ENCODE measurements around the gene ZSCAN18.

ZSCAN18 gene

GRCh38 chr19:58085348-58085875, 12.6 kb downstream of the ZSCAN18 start:
- FAIRE-seq = no peak

- FAIRE-seq = no peak
These were observed 13.3 kb downstream of the ZSCAN18 start for GRCh38 chr19:58084596-58085347.

DNA sequence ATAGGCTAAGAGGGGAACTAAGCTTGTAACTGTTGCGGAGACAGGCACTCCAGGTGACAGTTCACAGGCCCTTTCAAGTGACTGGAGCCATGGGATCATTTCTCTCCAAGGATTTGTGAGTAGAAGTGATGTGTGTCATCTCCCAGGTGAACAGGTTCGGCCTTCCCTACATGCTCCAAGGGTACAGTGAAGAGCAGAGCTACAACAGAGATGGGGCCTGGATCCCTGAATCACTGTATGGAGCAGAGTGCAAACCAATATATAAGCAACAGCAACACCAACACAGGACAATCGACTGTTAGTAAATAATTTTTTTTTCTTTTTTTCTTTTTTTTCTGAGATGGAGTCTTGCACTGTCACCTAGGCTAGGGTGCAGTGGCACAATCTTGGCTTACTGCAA, 15.0 kb downstream of the ZSCAN18 start:
- FAIRE-seq = no peak

GRCh38 chr19:58079792-58080191, 18.2 kb downstream of the ZSCAN18 start:
- FAIRE-seq = no peak

- no peak for FAIRE-seq
These were observed 30.7 kb downstream of the ZSCAN18 start for GRCh38 chr19:58067240-58067912.

DNA sequence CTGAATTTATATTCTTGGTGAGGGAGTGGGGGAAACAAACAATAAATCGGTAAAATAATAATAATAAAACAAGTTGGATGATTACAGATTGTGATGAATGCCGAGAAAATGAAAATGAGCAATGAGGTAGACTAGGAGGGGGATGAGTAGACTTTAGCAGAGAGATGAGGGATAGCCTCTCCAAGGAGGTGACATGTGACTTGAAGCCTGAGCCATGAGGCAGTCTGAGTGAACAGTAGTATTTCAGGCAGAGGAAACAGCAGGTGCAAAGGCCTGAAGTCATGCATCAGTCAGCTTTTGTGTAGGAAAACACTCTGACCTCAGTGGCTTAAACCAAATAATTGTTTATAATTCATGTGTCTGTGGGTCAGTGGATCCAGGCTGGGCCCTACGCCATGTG, 34.3 kb downstream of the ZSCAN18 start:
- no peak for FAIRE-seq

- FAIRE-seq = no peak
These were observed 37.8 kb downstream of the ZSCAN18 start for GRCh38 chr19:58060231-58060630.

DNA sequence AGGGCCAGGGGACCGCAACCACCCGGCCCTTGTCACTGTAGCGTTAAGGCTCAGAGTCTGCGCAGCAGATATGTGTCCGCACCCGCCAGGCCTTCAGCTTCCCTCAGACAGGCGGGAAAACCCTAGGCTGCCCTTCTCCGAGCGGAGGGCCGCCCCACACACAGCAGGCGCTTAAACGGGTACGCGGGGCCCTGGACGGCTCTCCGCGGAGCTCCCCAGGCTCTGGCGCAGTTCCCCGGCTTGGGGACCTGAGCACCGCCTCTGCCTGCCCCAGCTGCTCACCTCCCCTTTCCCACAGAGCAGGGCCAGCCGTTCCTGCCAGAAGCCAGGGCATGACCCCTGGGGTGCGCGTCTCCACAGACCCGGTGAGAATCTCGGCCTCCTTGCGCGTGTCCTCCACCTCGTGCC, 38.4 kb downstream of the ZSCAN18 start:
- FAIRE-seq = no peak

DNA sequence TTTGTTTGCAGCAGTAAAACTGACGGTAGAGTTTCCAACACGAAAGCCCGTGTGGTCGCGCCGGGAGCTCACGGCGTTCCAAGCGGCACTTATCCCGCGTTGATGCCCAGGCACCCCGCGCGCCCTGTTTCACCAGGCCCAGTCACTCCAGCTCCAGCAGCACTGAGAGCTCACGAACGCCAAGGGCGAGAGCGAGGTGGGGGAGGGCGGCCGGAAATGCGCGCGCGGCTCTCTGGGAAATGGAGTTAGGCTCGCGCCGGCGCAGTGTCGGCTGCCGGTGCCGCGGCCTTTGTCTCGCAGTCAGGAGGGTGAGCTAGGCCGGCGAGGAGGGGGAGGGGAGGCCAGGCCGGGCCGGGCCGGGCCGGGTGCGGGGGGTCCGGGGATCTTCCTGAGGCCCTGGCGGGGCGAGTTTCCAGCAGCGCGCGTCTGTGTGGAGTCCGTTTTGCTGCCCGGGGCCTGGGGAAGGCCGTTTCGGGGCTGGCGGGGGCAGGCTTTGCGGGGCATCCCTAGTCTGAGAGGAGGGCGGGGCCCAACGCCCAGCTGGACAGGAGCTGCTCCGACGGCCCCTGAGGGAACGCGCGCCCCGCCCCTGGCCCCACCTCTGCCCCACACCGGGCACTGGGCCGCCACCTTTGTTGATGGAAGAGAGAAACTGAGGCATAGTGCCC, 38.9 kb downstream of the ZSCAN18 start, which contains the start of gene ZNF135:
TSS of gene ZNF135 (plus strand) at position 280 of the 668 bp plus-strand sequence. CDS start 721 bp downstream, outside the sequence.
- FAIRE-seq = no peak

DNA sequence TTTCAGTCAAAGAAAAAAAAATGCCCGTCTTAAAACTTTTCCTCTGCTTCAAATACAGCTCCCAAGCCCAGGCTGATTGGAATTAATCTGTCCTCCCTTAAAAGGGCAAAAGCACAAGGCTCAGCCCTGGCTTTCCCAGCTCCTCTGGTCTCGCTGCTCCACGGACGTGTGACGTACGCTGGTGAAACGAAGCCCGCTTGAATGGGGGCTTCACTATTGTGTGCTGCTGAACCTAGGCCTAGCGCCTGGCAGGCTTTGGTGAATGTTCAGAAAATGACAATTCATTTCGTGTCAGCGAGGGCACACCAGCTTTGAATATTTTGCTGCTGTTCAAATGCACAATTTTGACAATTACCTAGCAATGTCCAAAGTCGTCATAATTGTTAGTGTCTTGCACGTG, 39.6 kb downstream of the ZSCAN18 start:
- FAIRE-seq = no peak

GRCh38 chr19:58056861-58057260, 41.2 kb downstream of the ZSCAN18 start:
- no peak for FAIRE-seq

- no peak for FAIRE-seq
These were observed 41.8 kb downstream of the ZSCAN18 start for GRCh38 chr19:58056261-58056660.

GRCh38 chr19:58054901-58055874, 42.8 kb downstream of the ZSCAN18 start:
- no peak for FAIRE-seq

- no peak for FAIRE-seq
These were observed 44.4 kb downstream of the ZSCAN18 start for GRCh38 chr19:58053480-58054156.

- no peak for FAIRE-seq
These were observed 45.8 kb downstream of the ZSCAN18 start for GRCh38 chr19:58052256-58052655.

- FAIRE-seq = no peak
These were observed 50.4 kb downstream of the ZSCAN18 start for GRCh38 chr19:58047672-58048071.

GRCh38 chr19:58046856-58047255, 51.2 kb downstream of the ZSCAN18 start:
- FAIRE-seq = no peak

DNA sequence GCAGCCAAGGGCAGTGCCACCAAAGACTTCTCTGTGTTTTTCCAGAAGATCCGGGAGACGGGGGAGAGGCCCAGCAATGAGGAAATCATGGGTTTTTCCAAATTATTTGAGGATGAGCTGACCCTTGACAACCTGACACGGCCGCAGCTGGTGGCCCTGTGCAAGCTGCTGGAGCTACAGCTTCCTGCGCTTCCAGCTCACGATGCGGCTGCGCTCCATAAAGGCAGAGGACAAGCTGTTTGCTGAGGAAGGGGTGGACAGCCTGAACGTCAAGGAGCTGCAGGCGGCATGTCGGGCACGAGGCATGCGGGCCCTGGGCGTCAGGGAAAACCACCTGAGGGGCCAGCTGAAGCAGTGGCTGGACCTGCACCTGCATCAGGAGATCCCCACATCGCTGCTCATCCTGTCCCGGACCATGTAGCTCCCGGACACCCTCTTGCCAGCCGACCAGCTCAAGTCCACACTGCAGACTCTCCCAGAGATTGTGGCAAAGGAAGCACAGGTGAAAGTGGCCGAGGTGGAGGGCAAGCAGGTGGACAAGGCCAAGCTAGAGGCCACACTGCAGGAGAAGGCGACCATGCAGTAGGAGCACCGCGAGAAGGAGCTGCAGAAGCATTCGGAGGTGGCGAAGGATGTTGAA, 52.5 kb downstream of the ZSCAN18 start:
- FAIRE-seq = no peak

- FAIRE-seq = no peak
These were observed 53.1 kb downstream of the ZSCAN18 start for GRCh38 chr19:58044886-58045285.

DNA sequence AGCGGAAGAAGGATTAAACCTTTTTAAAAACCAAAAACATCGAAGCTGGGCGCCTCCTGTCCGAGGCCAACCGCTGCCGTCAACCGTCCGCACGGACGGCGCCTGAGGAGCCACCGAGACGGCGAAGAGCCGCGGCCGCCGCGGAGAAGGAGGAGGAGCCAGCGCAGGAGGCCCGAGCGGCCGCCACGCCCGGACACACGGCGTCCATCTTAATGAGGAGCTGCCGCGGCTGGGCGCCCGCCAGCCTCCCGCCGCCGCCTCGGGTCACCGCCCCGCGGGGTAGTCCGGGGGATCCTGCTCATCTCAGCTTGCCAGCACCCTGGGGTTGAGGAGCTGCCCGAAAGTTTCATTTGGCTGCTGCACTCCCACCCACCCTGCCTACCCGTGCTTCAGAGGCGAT, 53.6 kb downstream of the ZSCAN18 start:
- FAIRE-seq = no peak

All from TTC549 (cell line).